ENCODE data around the gene MCAM.

DNA sequence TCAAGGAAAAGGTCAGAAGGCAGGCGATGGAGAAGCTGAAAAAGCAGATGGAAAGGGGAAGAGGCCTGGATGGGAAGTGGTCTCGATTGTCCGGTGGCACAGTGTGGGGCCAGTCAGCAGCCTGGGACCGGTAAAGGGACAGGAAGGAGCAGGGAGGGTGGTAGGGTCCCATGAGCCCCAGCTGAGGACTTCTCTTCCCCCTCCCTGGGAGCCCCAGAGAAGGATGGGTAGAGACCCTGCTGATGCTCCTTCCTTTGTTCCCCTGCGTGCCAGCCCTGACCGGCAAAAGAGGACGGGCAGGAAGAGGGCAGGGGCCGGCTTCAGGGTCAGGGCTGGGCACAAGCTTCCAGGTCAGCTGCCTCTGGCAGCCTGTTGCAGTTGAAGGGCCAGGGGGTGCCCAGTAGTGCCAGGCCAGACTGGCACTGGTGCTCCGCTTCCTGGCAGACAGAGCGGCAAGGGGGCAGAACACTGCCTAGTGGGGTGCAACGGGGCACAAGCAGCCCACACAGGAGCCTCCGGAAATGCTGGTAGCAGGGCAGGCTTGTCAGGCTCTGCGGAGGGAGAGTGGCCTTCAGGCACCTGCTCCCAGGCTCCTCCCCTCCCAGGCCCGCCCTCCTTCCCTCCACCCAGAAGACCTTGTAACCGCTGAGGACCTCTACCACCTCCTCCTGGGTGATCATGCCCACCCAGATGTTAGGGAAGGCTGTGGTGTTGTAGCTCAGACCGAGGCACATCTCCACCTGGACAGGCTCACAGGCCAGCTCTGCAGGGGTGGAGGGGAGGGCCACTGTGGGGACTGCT is 24.5 kb upstream of the MCAM start:
- no peak for TF ChIP-seq EZH2 (IDR thresholded peaks at IDR 0.05; ENCODE audit: low read depth)
- TF ChIP-seq, protein P1, sequence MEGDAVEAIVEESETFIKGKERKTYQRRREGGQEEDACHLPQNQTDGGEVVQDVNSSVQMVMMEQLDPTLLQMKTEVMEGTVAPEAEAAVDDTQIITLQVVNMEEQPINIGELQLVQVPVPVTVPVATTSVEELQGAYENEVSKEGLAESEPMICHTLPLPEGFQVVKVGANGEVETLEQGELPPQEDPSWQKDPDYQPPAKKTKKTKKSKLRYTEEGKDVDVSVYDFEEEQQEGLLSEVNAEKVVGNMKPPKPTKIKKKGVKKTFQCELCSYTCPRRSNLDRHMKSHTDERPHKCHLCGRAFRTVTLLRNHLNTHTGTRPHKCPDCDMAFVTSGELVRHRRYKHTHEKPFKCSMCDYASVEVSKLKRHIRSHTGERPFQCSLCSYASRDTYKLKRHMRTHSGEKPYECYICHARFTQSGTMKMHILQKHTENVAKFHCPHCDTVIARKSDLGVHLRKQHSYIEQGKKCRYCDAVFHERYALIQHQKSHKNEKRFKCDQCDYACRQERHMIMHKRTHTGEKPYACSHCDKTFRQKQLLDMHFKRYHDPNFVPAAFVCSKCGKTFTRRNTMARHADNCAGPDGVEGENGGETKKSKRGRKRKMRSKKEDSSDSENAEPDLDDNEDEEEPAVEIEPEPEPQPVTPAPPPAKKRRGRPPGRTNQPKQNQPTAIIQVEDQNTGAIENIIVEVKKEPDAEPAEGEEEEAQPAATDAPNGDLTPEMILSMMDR (conservative IDR thresholded peaks at IDR 0.05): no peak

Data from PC-9 (cell line).